ENCODE measurements around the gene SPEM1.

Gene SPEM1

DNA sequence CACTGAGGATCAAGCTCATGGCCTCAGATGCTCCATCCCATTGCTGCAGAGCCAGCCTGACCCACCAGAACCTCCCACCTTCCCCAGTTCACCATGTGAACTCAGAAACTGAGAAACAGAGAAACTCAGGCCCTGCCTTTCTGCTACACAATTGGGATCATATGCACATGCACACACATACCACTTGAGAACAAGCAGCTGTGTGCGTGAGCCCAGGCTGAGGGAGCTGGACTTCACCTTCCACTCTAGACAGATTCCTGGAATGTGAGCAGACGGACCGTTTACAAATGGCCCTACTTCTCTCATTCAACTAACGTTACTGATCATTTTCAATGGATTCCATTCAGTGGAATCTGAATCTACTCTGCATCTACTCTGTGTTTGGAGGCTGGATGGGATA, 3.6 kb downstream of the SPEM1 start:
- DNase-seq = no peak

DNA sequence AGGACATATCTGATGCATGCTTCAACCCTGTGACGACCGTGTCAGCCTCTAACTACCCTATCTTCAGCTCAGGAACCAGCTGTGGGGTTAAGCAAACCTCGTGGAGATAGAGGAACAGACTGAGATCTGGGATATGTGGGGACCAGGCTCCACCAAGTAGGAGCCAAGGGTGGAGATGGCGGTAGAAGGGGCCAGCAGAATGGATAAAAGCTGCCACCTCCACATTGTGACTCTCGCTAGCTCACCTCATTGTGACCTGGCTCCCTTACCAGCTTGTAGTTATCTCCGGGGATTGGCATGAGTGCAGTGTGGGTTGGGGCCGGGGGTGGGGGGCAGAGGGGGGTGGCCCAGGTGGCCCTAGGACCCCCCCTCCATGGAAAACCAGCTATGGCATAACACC, 5.2 kb downstream of the SPEM1 start, which contains the start of gene SPEM2:
SPEM2 (plus strand) TSS at position 301 of the 400 bp plus-strand sequence; CDS start at position 374, 73 bp downstream.
- no peak for DNase-seq

DNA sequence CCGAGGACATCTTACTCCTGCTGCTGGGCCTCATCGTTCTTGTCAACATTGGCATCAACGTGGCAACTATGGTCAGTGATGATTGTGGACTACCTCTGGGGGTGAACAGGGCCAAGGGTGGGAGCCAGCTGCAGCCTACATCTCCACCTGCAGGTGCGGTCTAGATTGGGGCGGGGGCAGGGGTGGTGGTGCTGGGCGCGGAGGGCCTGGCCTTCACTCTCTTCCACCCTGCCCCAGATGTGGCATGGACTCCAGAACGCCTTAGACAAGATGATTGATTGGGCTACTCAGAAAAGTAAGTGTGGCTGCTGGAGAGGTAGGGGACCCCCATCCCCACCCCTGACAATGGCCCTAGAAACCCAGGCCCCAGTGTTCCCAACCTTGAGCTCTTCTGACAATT, 5.6 kb downstream of the SPEM1 start:
- DNase-seq = no peak

DNA sequence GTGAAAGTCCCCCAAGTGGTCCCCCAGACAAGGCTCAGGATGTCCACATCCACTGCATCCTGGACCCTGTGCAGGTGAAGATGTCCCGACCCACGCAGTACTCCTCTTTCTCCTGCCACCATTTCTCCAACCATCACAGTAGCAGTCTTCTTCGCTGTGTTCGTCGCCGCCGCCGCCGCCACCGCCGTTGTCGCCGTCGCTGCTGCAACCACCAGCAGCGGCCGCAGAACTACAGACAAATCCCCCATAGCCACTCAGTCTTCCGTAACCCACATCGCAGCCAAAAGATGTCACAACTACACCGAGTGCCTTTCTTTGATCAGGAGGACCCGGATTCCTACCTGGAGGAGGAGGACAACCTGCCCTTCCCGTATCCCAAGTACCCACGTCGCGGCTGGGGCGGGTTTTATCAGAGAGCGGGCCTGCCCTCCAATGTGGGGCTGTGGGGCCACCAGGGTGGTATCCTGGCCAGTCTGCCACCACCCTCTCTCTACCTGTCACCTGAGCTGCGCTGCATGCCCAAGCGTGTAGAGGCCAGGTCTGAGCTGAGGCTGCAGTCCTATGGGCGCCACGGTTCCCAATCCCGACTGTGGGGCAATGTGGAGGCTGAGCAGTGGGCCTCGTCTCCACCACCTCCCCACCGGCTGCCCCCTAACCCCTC, 6.2 kb downstream of the SPEM1 start:
- no peak for DNase-seq

DNA sequence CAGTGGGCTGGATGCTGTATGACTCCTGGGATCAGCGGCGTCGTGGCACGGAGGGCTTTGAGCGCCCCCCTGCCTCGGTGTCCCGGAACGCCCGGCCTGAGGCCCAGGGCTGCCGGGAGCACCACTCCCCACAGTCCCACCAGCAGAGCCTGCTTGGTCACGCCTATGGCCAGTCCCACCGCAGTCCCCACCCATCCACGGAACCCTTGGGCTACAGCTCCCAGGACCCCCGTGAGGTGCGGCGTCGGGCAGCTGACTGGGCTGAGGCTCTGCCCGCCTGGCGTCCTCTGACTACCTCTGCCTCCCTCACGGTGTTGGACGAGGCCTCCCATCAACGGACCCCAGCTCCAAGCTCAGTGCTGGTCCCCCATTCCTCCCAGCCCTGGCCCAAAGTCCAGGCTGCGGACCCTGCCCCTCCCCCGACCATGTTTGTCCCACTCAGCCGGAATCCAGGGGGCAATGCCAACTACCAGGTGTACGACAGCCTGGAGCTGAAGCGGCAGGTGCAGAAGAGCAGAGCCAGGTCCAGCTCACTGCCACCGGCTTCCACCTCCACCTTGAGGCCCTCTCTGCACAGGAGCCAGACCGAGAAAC, 6.9 kb downstream of the SPEM1 start:
- DNase-seq = no peak

DNA sequence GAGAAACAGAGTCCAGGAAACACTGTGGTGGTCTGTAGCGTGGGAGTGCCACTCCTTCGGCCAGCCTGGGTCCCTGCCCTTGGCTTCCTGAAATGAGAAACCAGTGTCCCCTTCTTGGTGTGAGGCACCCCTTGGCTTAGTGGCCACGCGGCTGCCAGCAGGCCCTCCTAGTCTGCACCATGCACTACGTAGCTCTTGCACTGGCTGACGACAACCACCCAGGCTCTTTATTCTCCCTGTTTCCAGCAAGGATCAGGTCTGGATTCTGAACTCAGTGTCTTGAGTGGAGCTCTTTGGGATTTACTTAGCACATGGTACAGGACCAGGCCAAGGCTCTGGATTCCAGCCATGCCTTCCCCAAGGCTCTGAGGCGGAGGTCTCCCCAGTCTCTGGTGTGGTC, 7.4 kb downstream of the SPEM1 start:
- DNase-seq = no peak

DNA sequence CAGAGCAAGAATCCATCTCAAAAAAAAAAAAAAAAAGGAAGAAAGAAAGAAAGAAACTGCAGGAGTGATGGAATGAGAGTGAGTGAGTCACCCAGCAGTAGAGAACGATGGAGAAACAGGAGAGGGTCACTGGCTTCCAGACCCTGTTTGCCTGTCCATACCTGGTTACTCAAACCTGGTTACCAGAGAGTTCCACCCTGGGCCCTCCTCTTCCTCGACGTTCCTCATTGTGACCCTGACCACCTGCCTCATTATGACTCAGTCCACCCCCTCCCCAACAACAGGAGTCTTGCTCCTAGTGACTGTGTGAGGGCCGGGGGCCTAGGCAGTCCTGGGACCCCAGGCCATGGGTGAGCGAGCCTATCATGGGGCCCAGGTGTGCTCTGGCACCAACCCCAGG, 8.4 kb downstream of the SPEM1 start, which contains the start of gene SPEM3:
SPEM3 (plus strand) TSS at position 301 of the 400 bp plus-strand sequence; CDS start at position 347, 46 bp downstream.
- DNase-seq = no peak

DNA sequence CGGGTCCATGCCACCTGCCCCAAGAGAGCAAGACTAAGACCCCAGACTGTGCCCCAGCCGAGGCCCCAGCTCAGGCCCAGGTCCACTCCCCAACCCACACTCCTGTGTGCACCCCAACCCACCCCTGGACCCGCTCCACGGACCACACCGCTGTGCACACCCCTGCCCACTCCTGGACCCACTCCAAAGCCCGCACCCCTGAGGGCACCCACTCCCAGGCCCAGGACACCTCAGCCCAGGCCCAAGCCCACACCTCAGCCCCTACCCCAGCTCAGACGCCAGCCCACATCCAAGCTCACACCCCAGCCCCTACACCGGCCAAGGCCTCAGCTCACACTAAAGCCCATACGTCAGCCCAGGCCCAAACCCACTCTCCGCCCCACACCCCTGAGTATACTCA, 9.6 kb downstream of the SPEM1 start:
- DNase-seq = no peak

DNA sequence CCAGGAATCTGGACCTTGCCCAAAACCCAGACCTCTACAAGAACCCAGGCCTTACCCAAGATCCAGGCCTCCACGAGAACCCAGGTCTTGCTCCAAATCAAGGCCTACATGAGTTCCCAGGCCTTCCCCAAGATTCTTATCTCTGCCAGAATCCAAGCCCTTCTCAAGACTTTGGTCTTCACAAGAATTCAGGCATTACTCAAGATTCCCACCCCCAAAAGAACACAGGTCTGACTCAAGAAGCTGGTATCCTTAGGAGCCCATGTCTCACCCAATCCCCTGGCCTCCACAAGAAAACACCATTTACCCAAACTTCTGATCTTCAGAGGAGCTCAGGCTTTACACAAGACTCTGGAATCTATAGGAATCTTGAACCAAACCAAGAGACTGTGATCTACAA, 11.1 kb downstream of the SPEM1 start:
- no peak for DNase-seq

DNA sequence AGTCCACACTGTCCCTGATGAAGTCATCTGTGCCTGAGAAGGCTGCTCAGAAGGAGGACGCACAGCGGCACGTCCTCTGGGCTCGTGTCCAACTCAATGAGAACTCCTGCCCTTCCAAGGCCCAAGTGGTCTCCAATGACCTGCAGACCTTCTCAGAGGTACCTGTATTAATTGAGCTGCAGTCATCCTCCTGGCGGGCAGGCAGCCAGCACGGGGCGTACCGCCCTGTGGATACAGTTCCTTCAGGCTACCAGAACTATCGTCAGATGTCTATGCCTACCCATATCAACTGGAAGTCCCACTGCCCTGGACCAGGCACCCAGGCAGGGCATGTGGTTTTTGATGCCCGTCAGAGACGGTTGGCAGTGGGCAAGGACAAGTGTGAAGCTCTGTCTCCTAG, 12.2 kb downstream of the SPEM1 start:
- DNase-seq = no peak

DNA sequence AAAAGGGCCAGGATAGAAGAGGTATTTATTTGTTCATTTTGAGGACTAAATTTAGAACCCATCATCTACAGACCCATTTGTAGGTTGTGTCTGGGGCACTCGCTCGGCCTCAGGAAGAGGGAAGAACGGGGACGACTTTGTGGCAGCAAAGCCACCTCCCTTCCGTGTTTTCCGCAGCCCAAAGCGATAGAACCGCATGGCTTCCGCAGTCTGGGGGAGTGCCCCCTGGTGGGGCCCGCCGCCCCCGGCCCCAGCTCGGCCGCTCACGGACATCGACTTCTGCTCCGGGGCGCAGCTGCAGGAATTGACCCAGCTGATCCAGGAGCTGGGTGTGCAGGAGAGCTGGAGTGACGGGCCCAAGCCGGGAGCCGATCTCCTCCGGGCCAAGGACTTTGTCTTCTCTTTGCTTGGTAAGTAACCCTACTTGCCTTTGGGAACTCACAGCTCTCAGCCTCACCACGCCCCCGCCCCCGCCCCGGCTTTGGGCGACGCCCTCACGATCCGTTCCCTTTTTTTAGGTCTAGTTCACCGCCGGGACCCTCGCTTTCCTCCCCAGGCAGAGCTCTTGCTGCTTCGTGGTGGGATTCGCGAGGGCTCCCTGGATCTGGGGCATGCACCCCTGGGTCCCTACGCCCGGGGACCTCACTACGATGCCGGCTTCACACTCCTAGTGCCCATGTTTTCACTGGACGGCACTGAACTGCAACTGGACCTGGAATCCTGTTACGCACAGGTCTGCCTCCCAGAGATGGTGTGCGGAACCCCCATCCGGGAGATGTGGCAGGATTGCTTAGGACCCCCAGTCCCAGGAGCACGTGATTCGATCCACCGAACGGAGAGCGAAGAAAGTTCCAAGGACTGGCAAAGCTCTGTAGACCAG, 15.8 kb downstream of the SPEM1 start:
- DNase-seq = no peak

DNA sequence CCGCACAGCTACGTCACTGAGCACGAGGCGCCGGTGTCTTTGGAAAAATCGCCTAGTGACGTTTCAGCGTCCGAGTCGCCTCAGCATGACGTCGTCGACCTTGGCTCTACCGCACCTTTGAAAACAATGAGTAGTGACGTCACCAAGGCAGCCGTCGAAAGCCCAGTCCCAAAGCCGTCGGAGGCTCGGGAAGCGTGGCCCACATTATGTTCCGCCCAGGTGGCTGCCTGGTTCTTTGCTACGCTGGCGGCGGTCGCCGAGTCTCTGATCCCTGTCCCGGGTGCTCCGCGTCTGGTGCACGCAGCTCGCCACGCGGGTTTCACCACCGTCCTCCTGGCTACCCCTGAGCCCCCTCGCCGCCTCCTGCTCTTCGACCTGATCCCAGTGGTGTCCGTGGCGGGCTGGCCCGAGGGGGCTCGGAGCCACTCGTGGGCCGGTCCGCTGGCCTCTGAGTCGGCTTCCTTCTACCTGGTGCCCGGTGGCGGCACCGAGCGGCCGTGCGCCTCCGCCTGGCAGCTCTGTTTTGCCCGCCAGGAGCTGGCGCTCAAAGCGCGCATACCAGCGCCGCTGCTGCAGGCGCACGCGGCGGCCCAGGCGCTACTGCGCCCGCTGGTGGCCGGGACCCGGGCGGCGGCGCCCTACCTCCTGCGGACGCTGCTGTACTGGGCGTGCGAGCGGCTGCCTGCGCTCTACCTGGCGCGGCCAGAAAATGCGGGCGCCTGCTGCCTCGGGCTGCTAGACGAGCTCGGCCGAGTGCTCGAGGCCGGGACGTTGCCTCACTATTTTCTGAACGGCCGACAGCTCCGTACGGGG, 16.6 kb downstream of the SPEM1 start:
- peak; percentile 86 for DNase-seq

DNA sequence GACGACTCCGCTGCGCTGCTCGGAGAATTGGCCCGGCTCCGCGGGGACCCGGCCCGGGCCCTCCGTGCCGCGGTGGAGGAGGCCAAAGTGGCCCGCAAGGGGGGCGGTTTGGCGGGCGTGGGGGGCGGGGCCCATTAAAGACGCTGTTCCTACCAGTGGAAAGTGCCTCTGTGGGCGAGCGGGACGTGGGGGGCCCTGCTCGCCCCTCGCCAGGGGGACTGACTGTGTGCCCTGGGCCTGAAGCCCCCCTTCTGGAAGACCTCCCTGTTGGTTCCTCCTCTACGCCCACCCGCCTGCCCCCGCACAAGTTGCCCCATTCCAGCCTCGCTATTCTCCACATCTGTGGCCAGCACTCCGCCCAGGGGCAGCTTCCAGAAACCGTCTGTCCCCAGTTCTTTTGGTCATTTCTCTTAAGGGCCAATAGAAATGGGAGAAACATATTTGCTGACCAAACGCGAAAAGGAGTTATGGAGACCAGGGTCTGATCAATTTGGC, 17.3 kb downstream of the SPEM1 start:
- DNase-seq = no peak

DNA sequence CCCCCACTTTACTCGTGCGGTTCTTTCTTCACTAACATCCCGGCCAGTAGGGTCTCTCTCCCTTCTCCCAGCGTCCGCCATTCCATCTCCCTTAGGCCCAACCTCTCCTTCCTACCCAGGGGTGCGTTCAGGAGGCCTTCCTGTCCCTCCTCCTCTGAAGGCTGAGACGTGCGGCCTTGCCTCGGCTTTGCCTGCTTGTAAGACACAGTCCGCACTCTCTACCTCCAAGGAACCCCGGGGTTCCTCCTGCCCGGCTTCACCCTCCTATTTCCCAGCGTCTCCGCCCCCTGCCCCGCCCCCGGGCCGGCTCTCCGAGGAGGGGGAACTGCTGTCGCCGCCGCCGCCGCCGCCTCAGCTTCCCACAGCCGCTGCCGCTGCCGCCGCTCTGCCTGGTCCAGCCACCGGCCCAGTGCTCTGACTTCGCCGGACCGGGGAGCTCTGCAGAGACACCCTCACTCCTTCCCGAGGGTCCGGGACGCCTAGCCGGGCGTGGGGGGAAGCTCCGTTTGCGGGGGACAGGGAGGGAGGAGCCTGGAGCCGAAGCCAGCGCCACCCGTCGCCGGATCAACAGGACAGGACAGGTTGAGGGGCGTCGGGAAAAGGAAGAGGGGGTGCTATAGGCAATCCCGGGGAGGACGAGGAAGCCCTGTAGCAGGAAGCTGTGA, 18.0 kb downstream of the SPEM1 start:
- peak; percentile 56 for DNase-seq

DNA sequence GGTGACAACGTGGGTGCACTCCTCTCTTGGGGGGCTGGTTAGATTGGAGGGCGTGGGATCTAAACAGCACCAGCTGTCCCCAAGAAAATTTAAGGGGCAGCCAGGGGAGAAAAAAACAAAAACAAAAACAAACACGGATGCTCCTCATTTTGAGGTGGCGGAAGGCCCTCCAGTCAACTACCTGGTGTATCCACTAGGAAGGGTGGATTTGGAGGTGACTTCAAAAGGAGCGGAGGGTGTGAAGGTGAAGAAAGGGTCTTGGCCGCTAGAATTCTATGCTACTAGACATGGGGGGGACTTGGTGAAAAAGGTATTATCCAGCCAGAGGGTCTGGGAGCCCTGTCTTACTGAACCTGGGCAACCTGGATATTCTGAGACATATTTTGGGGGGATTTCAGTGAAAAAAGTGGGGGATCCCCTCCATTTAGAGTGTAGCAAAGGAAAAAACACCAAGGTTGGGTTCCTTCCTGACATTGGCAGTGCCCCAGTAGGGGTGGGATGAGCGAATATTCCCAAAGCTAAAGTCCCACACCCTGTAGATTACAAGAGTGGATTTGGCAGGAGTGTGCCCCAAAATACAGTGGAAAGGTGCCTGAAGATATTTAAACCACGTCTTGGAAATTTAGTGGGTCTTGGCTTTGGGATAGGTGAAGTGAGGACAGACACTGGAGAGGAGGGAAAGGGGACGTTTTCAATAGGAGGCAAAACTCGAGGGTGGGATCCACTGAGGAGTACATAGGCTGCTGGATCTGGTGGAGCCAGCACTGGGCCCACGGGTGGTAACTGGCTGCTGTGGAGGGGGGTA, 18.7 kb downstream of the SPEM1 start:
- DNase-seq = no peak

DNA sequence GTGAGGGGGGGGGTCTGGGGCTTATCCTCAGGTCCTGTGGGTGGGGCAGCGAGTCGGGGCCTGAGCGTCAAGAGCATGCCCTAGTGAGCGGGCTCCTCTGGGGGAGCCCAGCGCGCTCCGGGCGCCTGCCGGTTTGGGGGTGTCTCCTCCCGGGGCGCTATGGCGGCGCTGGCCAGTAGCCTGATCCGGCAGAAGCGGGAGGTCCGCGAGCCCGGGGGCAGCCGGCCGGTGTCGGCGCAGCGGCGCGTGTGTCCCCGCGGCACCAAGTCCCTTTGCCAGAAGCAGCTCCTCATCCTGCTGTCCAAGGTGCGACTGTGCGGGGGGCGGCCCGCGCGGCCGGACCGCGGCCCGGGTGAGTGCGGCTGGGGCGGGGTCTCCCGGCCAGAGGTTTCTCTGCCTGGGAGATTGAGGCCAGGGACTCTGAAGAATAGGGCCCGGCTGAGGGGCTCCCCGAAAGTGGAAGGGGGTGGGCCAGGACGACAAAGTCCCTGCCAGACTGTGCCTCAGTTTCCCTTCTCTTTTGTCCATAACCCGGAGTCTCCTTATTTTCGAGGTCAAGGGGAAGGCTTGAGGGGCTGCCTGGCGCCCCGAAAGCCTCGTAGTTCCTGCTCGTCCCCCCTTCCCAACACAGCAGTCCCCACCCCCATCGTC, 19.5 kb downstream of the SPEM1 start, which contains the start of gene FGF11:
FGF11 (plus strand) TSS at position 51 of the 651 bp plus-strand sequence; CDS start at position 160, 109 bp downstream.
- DNase-seq = no peak

DNA sequence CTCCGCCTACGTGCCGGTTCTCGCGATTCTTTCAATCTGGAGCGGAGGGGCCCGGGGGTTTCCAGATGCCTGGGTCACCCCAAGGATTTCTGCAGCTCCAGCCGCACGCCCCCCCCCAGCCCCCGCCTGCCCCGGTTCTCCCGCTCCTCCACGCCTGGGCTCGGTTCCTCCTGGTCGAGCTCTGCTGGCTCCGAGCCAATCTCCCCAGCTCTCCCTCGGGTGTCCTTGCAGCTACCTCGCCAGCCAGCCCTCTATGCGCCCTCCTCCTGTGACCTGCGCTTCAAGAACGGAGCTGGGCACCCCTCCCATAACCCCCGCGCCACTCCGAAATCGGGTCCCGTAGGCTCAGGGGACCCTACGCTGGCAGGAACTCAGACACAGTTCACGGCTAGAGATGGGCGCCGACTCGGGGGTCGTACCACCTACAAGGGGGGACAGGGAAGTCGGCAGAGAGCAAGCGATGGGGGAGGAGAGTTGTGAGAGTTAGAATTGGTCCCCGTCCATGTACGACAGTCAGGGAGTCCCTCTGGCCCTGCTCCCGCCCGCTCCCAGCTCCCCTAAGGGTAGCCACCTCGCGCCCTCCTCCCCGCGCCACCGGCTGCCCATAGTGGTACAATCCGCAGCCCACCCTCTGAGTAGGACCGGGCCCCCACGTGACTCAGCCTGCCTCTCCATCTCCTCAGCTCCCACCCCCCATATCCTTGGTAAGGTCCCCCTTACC, 20.1 kb downstream of the SPEM1 start:
- DNase-seq = no peak

DNA sequence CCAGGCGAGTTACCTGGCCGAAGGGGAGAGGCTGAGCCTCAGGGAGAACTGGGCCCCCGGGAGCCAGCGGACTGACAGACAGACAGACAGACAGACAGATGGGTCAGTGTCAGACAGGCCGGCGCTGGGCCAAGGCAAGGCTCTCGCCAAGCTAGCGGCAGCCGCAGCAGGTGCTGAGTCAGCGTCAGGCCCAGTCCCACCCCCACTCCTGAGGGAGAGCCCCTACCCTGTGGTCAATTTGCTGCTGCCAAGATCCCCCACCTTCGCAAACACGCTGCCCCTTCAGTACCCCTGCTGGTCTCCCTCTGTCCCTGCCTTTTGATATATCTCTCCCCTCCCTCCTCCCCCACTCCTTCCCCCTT, 20.7 kb downstream of the SPEM1 start:
- no peak for DNase-seq

DNA sequence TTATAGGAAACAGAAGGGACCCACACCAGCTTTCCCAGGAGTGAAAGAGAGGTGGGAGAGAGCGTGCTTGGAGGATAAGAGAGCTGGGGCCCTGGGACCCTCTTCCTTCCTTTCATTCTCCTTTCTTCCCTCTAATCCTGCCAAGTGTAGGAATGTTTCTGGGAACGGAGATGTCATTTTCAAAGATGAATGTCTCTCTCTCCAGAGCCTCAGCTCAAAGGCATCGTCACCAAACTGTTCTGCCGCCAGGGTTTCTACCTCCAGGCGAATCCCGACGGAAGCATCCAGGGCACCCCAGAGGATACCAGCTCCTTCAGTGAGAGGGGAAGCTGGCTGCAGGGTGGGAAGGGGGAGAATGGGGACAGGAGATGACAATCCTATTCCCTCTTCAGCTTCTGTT, 21.1 kb downstream of the SPEM1 start:
- DNase-seq = no peak

DNA sequence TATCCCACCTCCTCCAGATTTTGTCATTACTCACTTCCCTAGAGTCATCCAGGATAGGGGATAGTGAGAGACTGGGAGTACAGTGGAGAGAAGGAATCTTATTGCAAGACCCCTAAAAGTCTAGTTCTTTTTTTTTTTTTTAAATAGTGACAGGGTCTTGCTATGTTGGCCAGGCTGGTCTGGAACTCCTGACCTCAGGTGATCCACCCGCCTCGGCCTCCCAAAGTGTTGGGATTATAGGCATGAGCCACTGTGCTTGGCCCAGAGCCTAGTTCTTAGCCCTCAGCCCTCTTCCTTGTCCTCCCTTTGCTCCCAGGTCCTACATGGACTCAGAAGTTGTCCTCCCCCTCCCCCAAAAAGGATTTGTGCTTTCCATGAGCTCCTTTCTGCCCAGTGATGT, 22.0 kb downstream of the SPEM1 start:
- DNase-seq = no peak
